Choroid plexus epithelial cell (primary cell): ENCODE results near the gene CBLN3.
"Not testable (repeated sequence)": the region's sequence is repeated elsewhere in the genome, so short reads cannot be mapped to it uniquely, and the experiment has no call there.

Source experiments
- DNase-seq: peaks from one replicate; pipeline ENCODE4 v3.0.0-alpha.2; 2010; ENCODE audit warnings: low read depth
- H3K4me3 ChIP-seq: 2 replicates; pipeline ENCODE4 v1.5.1; 2011; ENCODE audit warnings: low read depth, mild to moderate bottlenecking, control low read depth, low read length, moderate library complexity
- CTCF ChIP-seq: conservative IDR thresholded peaks from 2 replicates; pipeline ENCODE4 v1.5.1; 2011; ENCODE audit warnings: low read depth, mild to moderate bottlenecking, control low read depth, inconsistent platforms, low read length, moderate library complexity

CBLN3 gene

DNA sequence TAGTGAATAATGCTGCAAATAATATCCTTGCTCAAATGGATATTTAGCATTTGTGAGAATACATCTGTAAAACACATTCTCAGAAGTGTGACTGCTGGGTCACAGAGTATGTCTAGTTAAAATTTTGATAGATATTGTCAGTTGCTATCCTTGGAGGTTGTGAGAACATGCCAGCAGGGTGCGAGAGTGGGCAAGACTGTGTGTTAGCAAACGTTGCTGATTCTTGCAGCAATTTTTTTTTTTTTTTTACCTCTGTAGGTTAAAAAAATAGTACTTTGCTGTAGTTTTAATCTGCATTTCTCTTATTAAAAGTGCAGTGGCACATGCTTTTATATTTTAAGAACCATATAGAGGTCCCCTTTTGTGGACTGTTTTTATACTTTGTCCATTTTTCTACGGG is 35.2 kb downstream of the CBLN3 start:
- TF ChIP-seq CTCF = no peak
- DNase-seq = no peak
- no peak overlapping the region for H3K4me3 ChIP-seq

DNA sequence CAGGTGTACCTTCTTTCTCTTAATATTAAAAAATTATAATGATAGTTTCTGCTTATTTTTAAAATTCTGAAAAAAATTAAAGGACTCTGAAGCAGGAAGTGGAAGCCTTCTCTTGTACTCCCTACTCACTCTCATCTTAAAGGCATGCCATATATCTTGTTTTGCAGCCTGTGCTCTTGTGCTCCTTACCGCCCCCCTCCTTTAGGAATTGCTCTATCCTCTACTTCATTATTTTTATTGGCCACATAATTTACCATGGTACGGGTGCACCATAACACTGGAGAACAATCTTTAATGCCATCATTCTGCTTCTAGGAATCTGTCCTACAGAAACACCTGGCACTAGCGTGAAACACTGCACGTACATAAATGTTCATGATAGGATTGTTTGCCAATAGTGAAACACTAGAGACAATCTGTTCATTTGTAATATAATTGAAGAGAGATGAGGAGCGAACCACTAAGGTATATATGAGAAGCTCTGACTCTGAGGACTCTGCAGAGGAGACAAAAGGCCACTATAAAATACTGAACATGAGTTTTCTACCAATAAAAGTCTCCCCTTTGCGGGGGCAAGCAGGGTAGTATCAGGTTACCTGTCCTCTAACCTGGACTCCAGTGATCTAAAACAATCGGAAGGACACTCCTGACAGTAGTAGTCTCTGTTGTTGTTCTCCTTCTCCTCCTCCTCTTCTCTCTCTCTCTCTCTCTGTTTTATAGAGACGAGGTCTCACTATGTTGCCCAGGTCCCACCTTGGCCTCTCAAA is 37.0 kb downstream of the CBLN3 start:
- DNase-seq = peak; percentile 80
- TF ChIP-seq CTCF = peak; percentile 47
- H3K4me3 ChIP-seq = no peak overlapping the region

DNA sequence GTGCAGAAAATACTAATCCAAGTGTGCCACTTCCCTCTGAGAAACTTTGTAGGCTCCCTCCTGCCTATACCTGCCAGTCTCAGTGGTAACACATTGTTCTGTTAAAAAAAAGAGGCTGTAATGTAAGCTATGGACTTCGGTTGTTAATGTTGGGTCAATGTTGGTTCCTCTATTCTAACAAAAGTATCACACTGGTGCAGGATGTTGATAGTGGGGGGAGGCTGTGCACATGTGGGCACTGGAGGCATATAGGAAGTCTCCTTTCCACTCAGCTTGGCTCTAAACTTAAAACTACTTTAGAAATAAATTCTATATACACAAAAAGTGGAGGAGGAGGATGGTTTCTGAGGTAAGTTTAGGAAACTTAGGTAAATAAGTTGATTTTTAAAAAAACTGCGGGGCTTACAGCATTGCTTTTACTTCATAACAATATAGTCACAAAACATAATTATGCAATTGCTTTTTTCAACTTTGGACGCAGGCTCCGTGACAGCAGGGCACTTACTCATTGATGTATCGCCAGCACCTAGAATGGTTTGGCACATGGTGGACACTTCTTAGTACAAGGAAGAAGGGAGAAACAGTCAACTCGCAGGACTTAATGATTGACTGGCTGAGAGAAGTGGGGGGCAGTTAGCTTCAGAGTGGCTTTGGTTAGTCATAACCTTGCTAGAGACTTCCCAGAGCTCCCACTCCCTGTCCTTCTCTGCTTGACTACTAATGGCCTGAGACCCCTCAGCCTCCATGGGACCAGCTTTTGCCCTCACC is 38.6 kb downstream of the CBLN3 start:
- DNase-seq = no peak

GRCh38 chr14:24389226-24389848 is 40.1 kb downstream of the CBLN3 start:
- peak; percentile 79 for DNase-seq
- no peak overlapping the region for H3K4me3 ChIP-seq
- TF ChIP-seq CTCF = no peak

More for the DNA sequence above, 38.6 kb downstream of the CBLN3 start:
- H3K4me3 ChIP-seq = no peak overlapping the region
- no peak for TF ChIP-seq CTCF

- no peak overlapping the region for H3K4me3 ChIP-seq
- DNase-seq = no peak
- no peak for TF ChIP-seq CTCF
Observed at GRCh38 chr14:24388474-24389179, 40.8 kb downstream of the CBLN3 start.

GRCh38 chr14:24387579-24387978 is 41.9 kb downstream of the CBLN3 start:
- not testable (repeated sequence) for DNase-seq, H3K4me3 ChIP-seq

GRCh38 chr14:24387009-24387345 is 42.5 kb downstream of the CBLN3 start:
- no peak for TF ChIP-seq CTCF
- DNase-seq = no peak
- H3K4me3 ChIP-seq = no peak overlapping the region
